NCI-H460 (cell line): ENCODE results near the gene CREBL2. TPM values are rescaled to one million over a fixed set of nuclear protein-coding genes. Genes with fewer than 3 reads are reported as not detected.
"Not testable (repeated sequence)": the region's sequence is repeated elsewhere in the genome, so short reads cannot be mapped to it uniquely, and the experiment has no call there.

Experiments
- DNase-seq: peaks from one replicate; pipeline ENCODE4 v3.0.0-alpha.2; 2016; ENCODE audit warnings: low read depth; ENCODE audit errors: extremely low read depth
- total RNA-seq: library from RNA; depleted of rRNA; stranded (reverse); fragments of >200 nt; shearing (Covaris generic); gene quantifications from 2 replicates; pipeline ENCODE4 v1.2.3, GENCODE V29; 2014

CREBL2 gene
- total RNA-seq, 1 experiment from 2014 or later: 21.4 TPM

GRCh38 chr12:12595929-12596328 lies 15.7 kb upstream of the CREBL2 start:
- DNase-seq: not testable (repeated sequence)

- not testable (repeated sequence) for DNase-seq
These were observed 15.1 kb upstream of the CREBL2 start for GRCh38 chr12:12596598-12596997.

GRCh38 chr12:12598864-12599263 lies 12.8 kb upstream of the CREBL2 start:
- no peak for DNase-seq

GRCh38 chr12:12599750-12600643 lies 11.7 kb upstream of the CREBL2 start:
- DNase-seq: no peak

- DNase-seq: no peak
These were observed 11.0 kb upstream of the CREBL2 start for GRCh38 chr12:12600659-12601058.

GRCh38 chr12:12604740-12605139 lies 6.9 kb upstream of the CREBL2 start:
- DNase-seq: no peak

- DNase-seq: no peak
These were observed 4.7 kb upstream of the CREBL2 start for GRCh38 chr12:12606781-12607589.

GRCh38 chr12:12608557-12608957 lies 3.1 kb upstream of the CREBL2 start:
- no peak for DNase-seq

GRCh38 chr12:12609692-12610091 lies 2.0 kb upstream of the CREBL2 start:
- no peak for DNase-seq

- no peak for DNase-seq
These were observed 965 bp upstream of the CREBL2 start for GRCh38 chr12:12610711-12611110.

GRCh38 chr12:12612358-12612757 lies 682 bp downstream of the CREBL2 start:
- DNase-seq: no peak

- DNase-seq: no peak
These were observed 1.7 kb downstream of the CREBL2 start for GRCh38 chr12:12613344-12613743.

- no peak for DNase-seq
These were observed 2.7 kb downstream of the CREBL2 start for GRCh38 chr12:12614342-12614741.

GRCh38 chr12:12616512-12617310 lies 5.0 kb downstream of the CREBL2 start:
- DNase-seq: no peak

GRCh38 chr12:12618064-12618463 lies 6.4 kb downstream of the CREBL2 start:
- DNase-seq: not testable (repeated sequence)

GRCh38 chr12:12620730-12621315 lies 9.1 kb downstream of the CREBL2 start:
- DNase-seq: no peak

- DNase-seq: no peak
These were observed 10.7 kb downstream of the CREBL2 start for GRCh38 chr12:12622418-12622817.

GRCh38 chr12:12624498-12624992 lies 12.9 kb downstream of the CREBL2 start:
- no peak for DNase-seq

GRCh38 chr12:12626471-12626870 lies 14.8 kb downstream of the CREBL2 start:
- no peak for DNase-seq

- DNase-seq: no peak
These were observed 15.7 kb downstream of the CREBL2 start for GRCh38 chr12:12627308-12627827.
